Natural killer cell treated with Interleukin-12 subunit alpha and Interleukin-12 subunit beta and Interleukin-15 and Interleukin-18, amount 100 ng/mL, for 72 hours (primary cell): Measurements from ENCODE around the gene EEF1B2. TPM values are rescaled to one million over a fixed set of nuclear protein-coding genes. Genes with fewer than 3 reads are reported as not detected.
A peak's percentile ranks its signal among the peaks of the same experiment; 100 is the strongest.
"Not testable (repeated sequence)": the region's sequence is repeated elsewhere in the genome, so short reads cannot be mapped to it uniquely, and the experiment has no call there.

ENCODE experiments used
- ATAC-seq, 2 donors: fragments of 150-1000 bp; cut with Tn5 transposase in 1 of 2; sonication (Bioruptor Pico), chemical (Tn5 transposase) in 1 of 2; 2 replicates each; pipeline ENCODE4 v1.10.0; 2021
- DNase-seq: peaks from one replicate; pipeline ENCODE4 v3.0.0; 2022; ENCODE audit warnings: low spot score
- H3K27ac Mint-ChIP-seq, 2 donors: 1 replicate in 1 of 2; 2 replicates in 1 of 2; pipeline ENCODE4 v1.8.0; 2022; ENCODE audit warnings: mixed read lengths in 2 of 2, mild to moderate bottlenecking in 1 of 2, moderate library complexity in 1 of 2
- H3K27me3 Mint-ChIP-seq, 2 donors: 1 replicate in 1 of 2; 2 replicates in 1 of 2; pipeline ENCODE4 v1.8.0; 2022; ENCODE audit warnings: mixed read lengths in 2 of 2
- H3K36me3 Mint-ChIP-seq: one replicate; pipeline ENCODE4 v1.8.0; 2022; ENCODE audit warnings: mixed read lengths
- H3K4me1 Mint-ChIP-seq, 2 donors: 1 replicate in 1 of 2; 2 replicates in 1 of 2; pipeline ENCODE4 v1.8.0; 2022; ENCODE audit warnings: low read depth in 2 of 2, mixed read lengths in 2 of 2, mild to moderate bottlenecking in 1 of 2
- H3K4me3 Mint-ChIP-seq: one replicate; pipeline ENCODE4 v1.8.0; 2022; ENCODE audit warnings: mixed read lengths
- H3K9me3 Mint-ChIP-seq: 2 replicates; pipeline ENCODE4 v1.8.0; 2022; ENCODE audit warnings: mixed read lengths
- total RNA-seq, 2 donors: library from RNA; stranded (reverse); gene quantifications; one replicate each; pipeline ENCODE4 v1.2.3, GENCODE V29; 2022

Gene EEF1B2
- total RNA-seq, result 100 to 1,000 TPM; 408 to 472 TPM

GRCh38 chr2:206159346-206160124 is at the start of gene EEF1B2, which contains the start of gene NDUFS1:
EEF1B2 (plus strand) TSS chr2:206159895; CDS start chr2:206159980, 85 bp downstream.
NDUFS1 (minus strand) TSS chr2:206159444; CDS start chr2:206153678, 5,766 bp downstream.
- H3K4me3 Mint-ChIP-seq, result peak within 1 kb of the TSS; percentile 92
- H3K27ac Mint-ChIP-seq, result peak within 1 kb of the TSS; percentile 96 to 100
- peak; percentile 95 to 98 for ATAC-seq
- no peaks in the 10 kb centered on the region for H3K27me3 Mint-ChIP-seq
- H3K4me1 Mint-ChIP-seq, result peaks cover 33 to 44% of the 10 kb centered on the region in 2 donors
- peaks cover 44% of the 10 kb centered on the region for H3K36me3 Mint-ChIP-seq
- DNase-seq, result peak; percentile 97
- no peaks in the 10 kb centered on the region for H3K9me3 Mint-ChIP-seq

- Mint-ChIP-seq H3K4me1 (no peaks in the 10 kb centered on the region), H3K9me3 (no peaks in the 10 kb centered on the region), H3K4me3 (no peak overlapping the region), H3K27me3 (no peaks in the 10 kb centered on the region), H3K27ac (no peak overlapping the region), H3K36me3 (no peaks in the 10 kb centered on the region)
- ATAC-seq (no peak), DNase-seq (no peak)
These were observed 47.6 kb upstream of the EEF1B2 start for GRCh38 chr2:206112108-206112507.

- DNase-seq (no peak), ATAC-seq (no peak)
- Mint-ChIP-seq H3K4me3 (no peak overlapping the region), H3K9me3 (no peaks in the 10 kb centered on the region), H3K4me1 (no peaks in the 10 kb centered on the region), H3K36me3 (no peaks in the 10 kb centered on the region), H3K27me3 (no peaks in the 10 kb centered on the region), H3K27ac (no peak overlapping the region)
These were observed 46.7 kb upstream of the EEF1B2 start for GRCh38 chr2:206112846-206113547.

GRCh38 chr2:206115026-206115578 is 44.6 kb upstream of the EEF1B2 start:
- Mint-ChIP-seq H3K9me3 (no peaks in the 10 kb centered on the region), H3K27me3 (no peaks in the 10 kb centered on the region), H3K4me1 (no peaks in the 10 kb centered on the region), H3K27ac (no peak overlapping the region), H3K4me3 (no peak overlapping the region), H3K36me3 (peaks cover 4% of the 10 kb centered on the region)
- DNase-seq (no peak), ATAC-seq (no peak)

DNA sequence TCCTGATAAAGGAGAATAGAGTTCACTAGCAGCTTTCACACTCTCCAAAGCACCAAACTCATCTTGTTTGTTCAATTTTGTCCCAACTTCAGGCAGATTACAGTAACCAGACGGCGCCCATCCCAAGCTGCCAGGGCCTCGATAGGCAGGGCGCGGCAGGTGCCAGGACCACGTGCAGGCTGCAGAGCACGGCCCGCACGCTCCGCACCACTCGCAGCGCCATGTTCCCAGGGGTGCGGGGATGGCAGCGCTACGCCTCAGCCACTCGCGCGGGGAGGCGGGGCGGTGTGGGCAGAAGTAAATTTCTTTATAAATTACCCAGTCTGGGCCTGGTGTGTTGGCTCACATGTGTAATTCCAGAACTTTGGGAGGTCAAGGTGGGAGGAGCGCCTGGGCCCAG is 43.4 kb upstream of the EEF1B2 start:
- Mint-ChIP-seq H3K36me3 (peaks cover 16% of the 10 kb centered on the region), H3K4me1 (no peaks in the 10 kb centered on the region), H3K9me3 (no peaks in the 10 kb centered on the region), H3K4me3 (no peak overlapping the region), H3K27me3 (no peaks in the 10 kb centered on the region), H3K27ac (no peak overlapping the region)
- ATAC-seq, result no peak
- DNase-seq, result no peak

- DNase-seq, H3K27me3 Mint-ChIP-seq, ATAC-seq, H3K4me3 Mint-ChIP-seq, H3K27ac Mint-ChIP-seq, H3K4me1 Mint-ChIP-seq, H3K9me3 Mint-ChIP-seq: not testable (repeated sequence)
- peaks cover 22% of the 10 kb centered on the region for H3K36me3 Mint-ChIP-seq
These were observed 37.1 kb upstream of the EEF1B2 start for GRCh38 chr2:206122569-206122968.

DNA sequence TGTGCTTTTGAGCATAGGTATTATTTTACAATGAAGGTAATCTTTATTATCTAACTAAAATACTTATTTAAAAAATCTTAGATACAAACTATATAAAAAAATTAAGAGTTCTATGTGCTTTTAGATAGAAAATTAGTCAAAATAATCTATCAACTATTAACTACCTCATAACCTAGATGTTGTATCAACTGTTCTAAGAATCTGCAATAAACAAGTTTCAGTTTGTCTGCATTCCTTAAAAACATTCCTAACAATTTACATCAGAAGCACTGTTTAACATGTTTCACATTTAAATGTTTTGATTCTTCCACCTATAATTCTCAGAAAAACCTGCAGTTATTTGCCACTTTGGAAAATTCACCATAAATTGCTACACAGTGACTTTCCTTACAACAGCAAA is 33.8 kb upstream of the EEF1B2 start:
- Mint-ChIP-seq H3K4me3 (no peak overlapping the region), H3K4me1 (no peaks in the 10 kb centered on the region), H3K27me3 (no peaks in the 10 kb centered on the region), H3K27ac (no peak overlapping the region), H3K36me3 (peaks cover 10% of the 10 kb centered on the region), H3K9me3 (no peaks in the 10 kb centered on the region)
- DNase-seq (no peak), ATAC-seq (no peak)

DNA sequence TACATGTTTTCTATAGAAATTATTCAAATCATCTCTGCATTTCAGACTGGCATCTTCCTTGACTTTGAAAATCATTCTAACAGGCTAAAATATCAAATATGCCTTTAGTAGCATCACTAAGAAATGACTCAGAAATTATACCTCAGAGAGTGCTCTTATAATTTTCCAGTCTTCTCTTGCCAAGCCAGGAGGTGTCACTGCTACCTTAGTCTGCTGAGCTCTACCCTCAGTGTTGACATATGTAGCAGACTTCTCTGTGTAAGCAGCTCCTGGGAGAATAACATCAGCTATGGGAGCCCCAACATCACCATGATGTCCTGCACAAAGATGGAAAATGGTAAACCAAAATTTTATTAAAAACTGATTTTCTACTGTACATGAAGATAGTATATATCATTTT is 32.0 kb upstream of the EEF1B2 start:
- no peaks in the 10 kb centered on the region for H3K9me3 Mint-ChIP-seq
- no peak overlapping the region for H3K4me3 Mint-ChIP-seq
- ATAC-seq (no peak), DNase-seq (no peak)
- H3K27me3 Mint-ChIP-seq, result no peaks in the 10 kb centered on the region
- H3K27ac Mint-ChIP-seq, result no peak overlapping the region
- peaks cover 6% of the 10 kb centered on the region for H3K36me3 Mint-ChIP-seq
- H3K4me1 Mint-ChIP-seq, result no peaks in the 10 kb centered on the region

GRCh38 chr2:206143451-206143850 is 16.2 kb upstream of the EEF1B2 start:
- no peaks in the 10 kb centered on the region for H3K4me1 Mint-ChIP-seq
- no peaks in the 10 kb centered on the region for H3K27me3 Mint-ChIP-seq
- no peak overlapping the region for H3K27ac Mint-ChIP-seq
- peaks cover 20% of the 10 kb centered on the region for H3K36me3 Mint-ChIP-seq
- DNase-seq, result no peak
- ATAC-seq, result no peak
- H3K4me3 Mint-ChIP-seq, result no peak overlapping the region
- H3K9me3 Mint-ChIP-seq, result no peaks in the 10 kb centered on the region

- no peak for ATAC-seq
- no peak overlapping the region for H3K27ac Mint-ChIP-seq
- peaks cover 20% of the 10 kb centered on the region for H3K36me3 Mint-ChIP-seq
- no peak overlapping the region for H3K4me3 Mint-ChIP-seq
- H3K27me3 Mint-ChIP-seq, result no peaks in the 10 kb centered on the region
- H3K9me3 Mint-ChIP-seq, result no peaks in the 10 kb centered on the region
- H3K4me1 Mint-ChIP-seq, result no peaks in the 10 kb centered on the region
- DNase-seq, result no peak
These were observed 15.3 kb upstream of the EEF1B2 start for GRCh38 chr2:206144383-206144782.

- no peak for DNase-seq
- H3K4me3 Mint-ChIP-seq, result no peak overlapping the region
- peaks cover 0 to 4% of the 10 kb centered on the region in 2 donors for H3K4me1 Mint-ChIP-seq
- ATAC-seq, result no peak
- H3K27ac Mint-ChIP-seq, result peak overlapping the region in 1 of 2 donors; percentile 48
- H3K36me3 Mint-ChIP-seq, result peaks cover 31% of the 10 kb centered on the region
- H3K9me3 Mint-ChIP-seq, result no peaks in the 10 kb centered on the region
- no peaks in the 10 kb centered on the region for H3K27me3 Mint-ChIP-seq
These were observed 14.0 kb upstream of the EEF1B2 start for GRCh38 chr2:206145665-206146064.

DNA sequence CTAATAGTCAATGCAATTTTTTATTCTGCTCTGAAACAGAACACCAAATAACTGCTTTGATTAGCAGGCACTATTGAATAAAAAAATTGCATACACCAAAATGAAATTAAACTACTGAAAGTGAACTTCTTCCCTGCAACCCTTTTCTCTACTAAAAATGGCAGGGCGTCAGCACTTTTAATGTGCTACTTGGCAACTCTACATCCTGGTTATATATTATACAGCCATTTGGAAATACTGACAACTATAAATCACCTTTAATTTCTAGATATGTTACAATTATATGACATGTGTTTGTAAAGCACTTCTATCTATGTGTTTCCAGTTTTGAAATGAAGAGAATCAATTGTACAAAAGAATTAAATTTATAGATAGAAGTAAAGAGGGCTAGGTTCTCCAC is 10.4 kb upstream of the EEF1B2 start:
- no peak overlapping the region for H3K4me3 Mint-ChIP-seq
- no peak overlapping the region for H3K27ac Mint-ChIP-seq
- no peaks in the 10 kb centered on the region for H3K9me3 Mint-ChIP-seq
- H3K36me3 Mint-ChIP-seq, result peaks cover 33% of the 10 kb centered on the region
- ATAC-seq (no peak), DNase-seq (no peak)
- peaks cover 0 to 11% of the 10 kb centered on the region in 2 donors for H3K4me1 Mint-ChIP-seq
- H3K27me3 Mint-ChIP-seq, result no peaks in the 10 kb centered on the region

- Mint-ChIP-seq H3K27me3 (no peaks in the 10 kb centered on the region), H3K36me3 (peaks cover 25% of the 10 kb centered on the region), H3K4me1 (peaks cover 0 to 11% of the 10 kb centered on the region in 2 donors), H3K4me3 (no peak overlapping the region), H3K9me3 (no peaks in the 10 kb centered on the region), H3K27ac (no peak overlapping the region)
- DNase-seq (no peak), ATAC-seq (no peak)
These were observed 9.5 kb upstream of the EEF1B2 start for GRCh38 chr2:206150168-206150567.

- H3K4me3 Mint-ChIP-seq, result no peak overlapping the region
These were observed 9.1 kb upstream of the EEF1B2 start for GRCh38 chr2:206150631-206151030.

More at GRCh38 chr2:206150631-206151030, 9.1 kb upstream of the EEF1B2 start:
- no peak overlapping the region for H3K27ac Mint-ChIP-seq
- H3K27me3 Mint-ChIP-seq, result no peaks in the 10 kb centered on the region
- H3K36me3 Mint-ChIP-seq, result peaks cover 23% of the 10 kb centered on the region
- DNase-seq, result no peak
- H3K4me1 Mint-ChIP-seq, result peaks cover 0 to 11% of the 10 kb centered on the region in 2 donors
- no peak for ATAC-seq
- no peaks in the 10 kb centered on the region for H3K9me3 Mint-ChIP-seq
